H1 (cell line): Measurements from ENCODE around the gene C2orf81. TPM values are rescaled to one million over a fixed set of nuclear protein-coding genes. Genes with fewer than 3 reads are reported as not detected.

Source experiments
- CREB1 ChIP-seq: IDR thresholded peaks from 2 replicates; pipeline ENCODE4 v1.6.1; 2012; ENCODE audit warnings: inconsistent platforms
- JUND ChIP-seq: IDR thresholded peaks from 2 replicates; pipeline ENCODE4 v1.6.1; 2011; ENCODE audit warnings: mild to moderate bottlenecking, improper control_type of control experiment, low read length
- KDM1A ChIP-seq: fragments of 200-600, 300-600 bp; sonication (generic); IDR thresholded peaks from 2 replicates; pipeline ENCODE4 v1.7.1; 2016; ENCODE audit warnings: mild to moderate bottlenecking, low read length, borderline replicate concordance
- KDM5A ChIP-seq: fragments of 200-600 bp; IDR thresholded peaks from 2 replicates; pipeline ENCODE4 v1.7.1; 2012; ENCODE audit warnings: mild to moderate bottlenecking, low read length, inconsistent platforms, mixed read lengths
- MAX ChIP-seq: IDR thresholded peaks from 2 replicates; pipeline ENCODE4 v1.6.1; 2012; ENCODE audit warnings: inconsistent platforms
- POU5F1 ChIP-seq: IDR thresholded peaks from 2 replicates; pipeline ENCODE4 v1.6.1; 2011; ENCODE audit warnings: low read depth, mild to moderate bottlenecking, low read length, moderate library complexity
- SIX5 ChIP-seq: IDR thresholded peaks from 2 replicates; pipeline ENCODE4 v1.6.1; 2011; ENCODE audit warnings: mild to moderate bottlenecking, low read depth, low read length
- polyA plus RNA-seq, 7 experiments: library from polyadenylated mRNA; depleted of rRNA in 3 of 7; stranded (reverse) in 5 of 7; unstranded in 2 of 7; fragments of >200 nt in 5 of 7; fragments of 200-250 nt in 2 of 7; gene quantifications; 1 replicate in 5 of 7; 2 replicates in 1 of 7; 4 replicates in 1 of 7; pipeline versions ENCODE4 v1.2.1 to v1.2.3, GENCODE V29; 2011 to 2013; ENCODE audit warnings: missing spikeins in 2 of 7, mixed read lengths in 2 of 7
- total RNA-seq: library from RNA; stranded (reverse); fragmentation: NEBNext Ultra II Directional; extraction: Animal tissue kit (Norgen Biotek cat#: 25700); gene quantifications from 2 replicates; pipeline ENCODE4 v1.2.1, GENCODE V29; 2021
- TF ChIP-seq, protein P1 (sequence below): fragments of 300-600 bp; sonication (generic); IDR thresholded peaks from 2 replicates; pipeline ENCODE4 v1.7.1; 2012; ENCODE audit warnings: low read length, moderate library complexity, mild to moderate bottlenecking, inconsistent platforms; ENCODE audit not compliant: insufficient replicate concordance
- TF ChIP-seq, protein P2 (sequence below): IDR thresholded peaks from 2 replicates; pipeline ENCODE4 v1.6.1; 2011; ENCODE audit warnings: low read length, improper control_type of control experiment

C2orf81 gene
- total and polyA plus RNA-seq, 2 of the 8 experiments (the other 6 are each of a cell fraction or from before 2014, with no cell fraction given) = 1.6 to 3.3 TPM

- TF ChIP-seq, protein P1, sequence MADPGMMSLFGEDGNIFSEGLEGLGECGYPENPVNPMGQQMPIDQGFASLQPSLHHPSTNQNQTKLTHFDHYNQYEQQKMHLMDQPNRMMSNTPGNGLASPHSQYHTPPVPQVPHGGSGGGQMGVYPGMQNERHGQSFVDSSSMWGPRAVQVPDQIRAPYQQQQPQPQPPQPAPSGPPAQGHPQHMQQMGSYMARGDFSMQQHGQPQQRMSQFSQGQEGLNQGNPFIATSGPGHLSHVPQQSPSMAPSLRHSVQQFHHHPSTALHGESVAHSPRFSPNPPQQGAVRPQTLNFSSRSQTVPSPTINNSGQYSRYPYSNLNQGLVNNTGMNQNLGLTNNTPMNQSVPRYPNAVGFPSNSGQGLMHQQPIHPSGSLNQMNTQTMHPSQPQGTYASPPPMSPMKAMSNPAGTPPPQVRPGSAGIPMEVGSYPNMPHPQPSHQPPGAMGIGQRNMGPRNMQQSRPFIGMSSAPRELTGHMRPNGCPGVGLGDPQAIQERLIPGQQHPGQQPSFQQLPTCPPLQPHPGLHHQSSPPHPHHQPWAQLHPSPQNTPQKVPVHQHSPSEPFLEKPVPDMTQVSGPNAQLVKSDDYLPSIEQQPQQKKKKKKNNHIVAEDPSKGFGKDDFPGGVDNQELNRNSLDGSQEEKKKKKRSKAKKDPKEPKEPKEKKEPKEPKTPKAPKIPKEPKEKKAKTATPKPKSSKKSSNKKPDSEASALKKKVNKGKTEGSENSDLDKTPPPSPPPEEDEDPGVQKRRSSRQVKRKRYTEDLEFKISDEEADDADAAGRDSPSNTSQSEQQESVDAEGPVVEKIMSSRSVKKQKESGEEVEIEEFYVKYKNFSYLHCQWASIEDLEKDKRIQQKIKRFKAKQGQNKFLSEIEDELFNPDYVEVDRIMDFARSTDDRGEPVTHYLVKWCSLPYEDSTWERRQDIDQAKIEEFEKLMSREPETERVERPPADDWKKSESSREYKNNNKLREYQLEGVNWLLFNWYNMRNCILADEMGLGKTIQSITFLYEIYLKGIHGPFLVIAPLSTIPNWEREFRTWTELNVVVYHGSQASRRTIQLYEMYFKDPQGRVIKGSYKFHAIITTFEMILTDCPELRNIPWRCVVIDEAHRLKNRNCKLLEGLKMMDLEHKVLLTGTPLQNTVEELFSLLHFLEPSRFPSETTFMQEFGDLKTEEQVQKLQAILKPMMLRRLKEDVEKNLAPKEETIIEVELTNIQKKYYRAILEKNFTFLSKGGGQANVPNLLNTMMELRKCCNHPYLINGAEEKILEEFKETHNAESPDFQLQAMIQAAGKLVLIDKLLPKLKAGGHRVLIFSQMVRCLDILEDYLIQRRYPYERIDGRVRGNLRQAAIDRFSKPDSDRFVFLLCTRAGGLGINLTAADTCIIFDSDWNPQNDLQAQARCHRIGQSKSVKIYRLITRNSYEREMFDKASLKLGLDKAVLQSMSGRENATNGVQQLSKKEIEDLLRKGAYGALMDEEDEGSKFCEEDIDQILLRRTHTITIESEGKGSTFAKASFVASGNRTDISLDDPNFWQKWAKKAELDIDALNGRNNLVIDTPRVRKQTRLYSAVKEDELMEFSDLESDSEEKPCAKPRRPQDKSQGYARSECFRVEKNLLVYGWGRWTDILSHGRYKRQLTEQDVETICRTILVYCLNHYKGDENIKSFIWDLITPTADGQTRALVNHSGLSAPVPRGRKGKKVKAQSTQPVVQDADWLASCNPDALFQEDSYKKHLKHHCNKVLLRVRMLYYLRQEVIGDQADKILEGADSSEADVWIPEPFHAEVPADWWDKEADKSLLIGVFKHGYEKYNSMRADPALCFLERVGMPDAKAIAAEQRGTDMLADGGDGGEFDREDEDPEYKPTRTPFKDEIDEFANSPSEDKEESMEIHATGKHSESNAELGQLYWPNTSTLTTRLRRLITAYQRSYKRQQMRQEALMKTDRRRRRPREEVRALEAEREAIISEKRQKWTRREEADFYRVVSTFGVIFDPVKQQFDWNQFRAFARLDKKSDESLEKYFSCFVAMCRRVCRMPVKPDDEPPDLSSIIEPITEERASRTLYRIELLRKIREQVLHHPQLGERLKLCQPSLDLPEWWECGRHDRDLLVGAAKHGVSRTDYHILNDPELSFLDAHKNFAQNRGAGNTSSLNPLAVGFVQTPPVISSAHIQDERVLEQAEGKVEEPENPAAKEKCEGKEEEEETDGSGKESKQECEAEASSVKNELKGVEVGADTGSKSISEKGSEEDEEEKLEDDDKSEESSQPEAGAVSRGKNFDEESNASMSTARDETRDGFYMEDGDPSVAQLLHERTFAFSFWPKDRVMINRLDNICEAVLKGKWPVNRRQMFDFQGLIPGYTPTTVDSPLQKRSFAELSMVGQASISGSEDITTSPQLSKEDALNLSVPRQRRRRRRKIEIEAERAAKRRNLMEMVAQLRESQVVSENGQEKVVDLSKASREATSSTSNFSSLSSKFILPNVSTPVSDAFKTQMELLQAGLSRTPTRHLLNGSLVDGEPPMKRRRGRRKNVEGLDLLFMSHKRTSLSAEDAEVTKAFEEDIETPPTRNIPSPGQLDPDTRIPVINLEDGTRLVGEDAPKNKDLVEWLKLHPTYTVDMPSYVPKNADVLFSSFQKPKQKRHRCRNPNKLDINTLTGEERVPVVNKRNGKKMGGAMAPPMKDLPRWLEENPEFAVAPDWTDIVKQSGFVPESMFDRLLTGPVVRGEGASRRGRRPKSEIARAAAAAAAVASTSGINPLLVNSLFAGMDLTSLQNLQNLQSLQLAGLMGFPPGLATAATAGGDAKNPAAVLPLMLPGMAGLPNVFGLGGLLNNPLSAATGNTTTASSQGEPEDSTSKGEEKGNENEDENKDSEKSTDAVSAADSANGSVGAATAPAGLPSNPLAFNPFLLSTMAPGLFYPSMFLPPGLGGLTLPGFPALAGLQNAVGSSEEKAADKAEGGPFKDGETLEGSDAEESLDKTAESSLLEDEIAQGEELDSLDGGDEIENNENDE = no peak
- no peak for TF ChIP-seq KDM1A
- TF ChIP-seq, protein P2, sequence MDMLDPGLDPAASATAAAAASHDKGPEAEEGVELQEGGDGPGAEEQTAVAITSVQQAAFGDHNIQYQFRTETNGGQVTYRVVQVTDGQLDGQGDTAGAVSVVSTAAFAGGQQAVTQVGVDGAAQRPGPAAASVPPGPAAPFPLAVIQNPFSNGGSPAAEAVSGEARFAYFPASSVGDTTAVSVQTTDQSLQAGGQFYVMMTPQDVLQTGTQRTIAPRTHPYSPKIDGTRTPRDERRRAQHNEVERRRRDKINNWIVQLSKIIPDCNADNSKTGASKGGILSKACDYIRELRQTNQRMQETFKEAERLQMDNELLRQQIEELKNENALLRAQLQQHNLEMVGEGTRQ = no peak
- no peak for TF ChIP-seq SIX5
- no peak for TF ChIP-seq POU5F1
- no peak for TF ChIP-seq JUND
- no peak for TF ChIP-seq CREB1
- TF ChIP-seq MAX = no peak
- TF ChIP-seq KDM5A = no peak
Observed at GRCh38 chr2:74439373-74439772, 18.0 kb upstream of the C2orf81 start (continued).
